SK-N-SH treated with all-trans-retinoic acid at 6 μM for 48 hours (cell line): ENCODE measurements around the gene PRMT9.

Experiments used
- ATAC-seq: fragments of 200-7000 bp; cut with Tn5 transposase; 3 replicates; pipeline ENCODE4 v1.9.1; 2020; ENCODE audit warnings: mild to moderate bottlenecking, moderate library complexity
- CSRNP3 ChIP-seq: fragments of 250-450 bp; sonication (Bioruptor Pico); IDR thresholded peaks from 2 replicates; pipeline ENCODE4 v1.5.1; 2021; ENCODE audit warnings: mild to moderate bottlenecking, moderate library complexity
- ESRRG ChIP-seq: fragments of 250-450 bp; sonication (Bioruptor Pico); IDR thresholded peaks from 2 replicates; pipeline ENCODE4 v1.6.1; 2021; ENCODE audit warnings: mild to moderate bottlenecking
- GLIS3 ChIP-seq: fragments of 250-450 bp; sonication (Bioruptor Pico); IDR thresholded peaks from 2 replicates; pipeline ENCODE4 v1.5.0; 2020; ENCODE audit warnings: mild to moderate bottlenecking, moderate library complexity
- OSR1 ChIP-seq: fragments of 250-450 bp; sonication (Bioruptor Pico); IDR thresholded peaks from 2 replicates; pipeline ENCODE4 v1.8.0; 2022; ENCODE audit warnings: moderate library complexity, mild to moderate bottlenecking, inconsistent platforms
- PATZ1 ChIP-seq: fragments of 250-450 bp; sonication (Bioruptor Pico); IDR thresholded peaks from 2 replicates; pipeline ENCODE4 v1.8.0; 2020; ENCODE audit warnings: mild to moderate bottlenecking, moderate library complexity, borderline replicate concordance
- PPARA ChIP-seq: fragments of 250-450 bp; sonication (Bioruptor Pico); IDR thresholded peaks from 2 replicates; pipeline ENCODE4 v1.5.0; 2020; ENCODE audit warnings: mild to moderate bottlenecking, borderline replicate concordance
- TCF4 ChIP-seq: fragments of 250-450 bp; sonication (Bioruptor Pico); IDR thresholded peaks from 2 replicates; pipeline ENCODE4 v1.8.0; 2021; ENCODE audit warnings: mild to moderate bottlenecking, moderate library complexity, borderline replicate concordance
- TOX ChIP-seq: fragments of 250-450 bp; sonication (Bioruptor Pico); IDR thresholded peaks from 2 replicates; pipeline ENCODE4 v1.8.0; 2021; ENCODE audit warnings: mild to moderate bottlenecking, moderate library complexity, borderline replicate concordance
- ZC3H10 ChIP-seq: fragments of 250-450 bp; sonication (Bioruptor Pico); IDR thresholded peaks from 2 replicates; pipeline ENCODE4 v1.5.1; 2021; ENCODE audit warnings: mild to moderate bottlenecking, moderate library complexity

PRMT9 gene

GRCh38 chr4:147589586-147589985 lies 94.4 kb downstream of the PRMT9 start:
- TF ChIP-seq GLIS3 (CRISPR knock-in tag) = no peak
- TF ChIP-seq TOX (CRISPR knock-in tag) = no peak
- TF ChIP-seq PPARA (CRISPR knock-in tag) = no peak
- no peak for TF ChIP-seq PATZ1
- no peak for TF ChIP-seq ZC3H10 (CRISPR knock-in tag)
- TF ChIP-seq TCF4 (CRISPR knock-in tag) = no peak
- TF ChIP-seq OSR1 (CRISPR knock-in tag) = no peak
- no peak for TF ChIP-seq ESRRG (CRISPR knock-in tag)
- TF ChIP-seq CSRNP3 = no peak
- ATAC-seq = no peak; the same call in 2 of the 3 replicates
